SKM-1 (cell line): Measurements from ENCODE around the gene PPIB.
"Not testable (repeated sequence)": the region's sequence is repeated elsewhere in the genome, so short reads cannot be mapped to it uniquely, and the experiment has no call there.

Source experiments
- DNase-seq: peaks from one replicate; lab custom pipeline; 2025; ENCODE audit not compliant: unreplicated experiment; lab: John Stamatoyannopoulos, UW

Gene PPIB

GRCh38 chr15:64110950-64111678 lies 51.7 kb downstream of the PPIB start:
- DNase-seq = no peak

GRCh38 chr15:64110108-64110701 lies 52.6 kb downstream of the PPIB start:
- not testable (repeated sequence) for DNase-seq

DNA sequence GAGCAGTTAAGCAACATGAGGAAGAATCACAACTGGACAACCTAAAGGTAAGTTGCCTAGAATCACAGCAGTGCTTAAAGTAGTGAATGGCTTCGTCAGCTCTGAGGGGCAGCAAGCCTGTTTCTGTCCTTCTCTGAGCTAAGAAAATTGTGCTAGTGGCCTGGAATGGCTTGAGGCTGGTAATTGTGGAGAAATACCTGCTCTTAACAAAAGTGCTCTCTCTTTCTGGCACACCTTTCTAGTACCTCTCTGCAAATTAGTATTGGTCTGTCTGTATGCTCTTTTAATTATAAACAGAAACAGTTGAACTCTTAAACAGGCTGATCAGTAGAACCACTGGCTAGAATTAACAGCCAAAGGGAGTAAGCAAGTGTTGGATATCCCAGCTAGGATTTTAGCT lies 55.5 kb downstream of the PPIB start:
- DNase-seq = no peak
